ENCODE data around the gene WDR17. TPM values are rescaled to one million over a fixed set of nuclear protein-coding genes. Genes with fewer than 3 reads are reported as not detected.

Gene WDR17
- total RNA-seq, 1 donor from 2014 or later: 3.2 TPM

GRCh38 chr4:176186067-176186466 lies 120.4 kb downstream of the WDR17 start:
- no peaks in the 10 kb centered on the region for H3K4me1 ChIP-seq
- no peak overlapping the region for H3K4me3 ChIP-seq
- no peaks in the 10 kb centered on the region for H3K36me3 ChIP-seq
- intact Hi-C loops (cut with DNase I): no loop called here
- ATAC-seq (no peak), DNase-seq (no peak)
- no peak overlapping the region for H3K27ac ChIP-seq
- no peaks in the 10 kb centered on the region for H3K9me3 ChIP-seq
- no peak for TF ChIP-seq CTCF (IDR thresholded peaks at IDR 0.05)
- no peaks in the 10 kb centered on the region for H3K27me3 ChIP-seq

GRCh38 chr4:176186671-176187395 lies 121.2 kb downstream of the WDR17 start:
- intact Hi-C loops (cut with DNase I): no loop called here
- H3K27ac ChIP-seq: no peak overlapping the region
- no peaks in the 10 kb centered on the region for H3K27me3 ChIP-seq
- H3K4me1 ChIP-seq: no peaks in the 10 kb centered on the region
- DNase-seq: no peak
- no peak for ATAC-seq
- no peaks in the 10 kb centered on the region for H3K9me3 ChIP-seq
- no peak overlapping the region for H3K4me3 ChIP-seq
- no peaks in the 10 kb centered on the region for H3K36me3 ChIP-seq
- no peak for TF ChIP-seq CTCF (IDR thresholded peaks at IDR 0.05)

- TF ChIP-seq CTCF (IDR thresholded peaks at IDR 0.05): no peak
- no peaks in the 10 kb centered on the region for H3K27me3 ChIP-seq
- H3K4me3 ChIP-seq: no peak overlapping the region
- no peak for DNase-seq
- intact Hi-C loops (cut with DNase I): no loop called here
- no peak for ATAC-seq
- no peaks in the 10 kb centered on the region for H3K9me3 ChIP-seq
- no peak overlapping the region for H3K27ac ChIP-seq
- H3K36me3 ChIP-seq: no peaks in the 10 kb centered on the region
- H3K4me1 ChIP-seq: no peaks in the 10 kb centered on the region
These were observed 122.0 kb downstream of the WDR17 start for GRCh38 chr4:176187624-176188023.

GRCh38 chr4:176188654-176189053 lies 123.0 kb downstream of the WDR17 start:
- H3K36me3 ChIP-seq: no peaks in the 10 kb centered on the region
- TF ChIP-seq CTCF (IDR thresholded peaks at IDR 0.05): no peak
- H3K9me3 ChIP-seq: no peaks in the 10 kb centered on the region
- H3K4me1 ChIP-seq: no peaks in the 10 kb centered on the region
- no peak overlapping the region for H3K27ac ChIP-seq
- H3K4me3 ChIP-seq: no peak overlapping the region
- DNase-seq (no peak), ATAC-seq (no peak)
- no peaks in the 10 kb centered on the region for H3K27me3 ChIP-seq
- intact Hi-C loops (cut with DNase I): no loop called here

GRCh38 chr4:176189891-176190795 lies 124.5 kb downstream of the WDR17 start:
- Histone ChIP-seq H3K4me3 (no peak overlapping the region), H3K4me1 (no peaks in the 10 kb centered on the region), H3K27me3 (no peaks in the 10 kb centered on the region), H3K36me3 (no peaks in the 10 kb centered on the region), H3K27ac (no peak overlapping the region), H3K9me3 (no peaks in the 10 kb centered on the region)
- DNase-seq (no peak), ATAC-seq (no peak)
- TF ChIP-seq CTCF (IDR thresholded peaks at IDR 0.05): no peak
- intact Hi-C loops (cut with DNase I): no loop called here
